ENCODE data around the gene ZNF784.

The ZNF784 gene

DNA sequence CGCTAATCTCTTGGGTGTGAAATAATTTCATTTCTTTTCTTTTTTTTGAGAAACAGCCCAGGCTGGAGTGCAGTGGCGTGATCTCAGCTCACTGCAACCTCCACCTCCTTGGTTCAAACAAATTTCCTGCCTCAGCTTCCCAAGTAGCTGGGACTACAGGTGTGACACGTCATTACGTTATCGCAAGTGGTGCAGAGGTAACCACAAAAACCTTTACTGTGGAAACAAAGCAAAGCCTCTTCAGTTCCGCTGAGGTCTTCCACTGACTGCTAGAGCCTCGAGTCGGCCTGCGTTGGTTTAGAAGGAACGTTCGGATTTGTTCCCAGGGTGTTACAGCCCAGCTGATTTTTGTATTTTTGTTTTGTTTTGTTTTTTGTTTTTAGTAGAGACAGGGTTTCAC, 2.0 kb upstream of the ZNF784 start (continued):
- no peak for TF ChIP-seq ZNF837 (tag by site-specific recombination; IDR thresholded peaks at IDR 0.05)

DNA sequence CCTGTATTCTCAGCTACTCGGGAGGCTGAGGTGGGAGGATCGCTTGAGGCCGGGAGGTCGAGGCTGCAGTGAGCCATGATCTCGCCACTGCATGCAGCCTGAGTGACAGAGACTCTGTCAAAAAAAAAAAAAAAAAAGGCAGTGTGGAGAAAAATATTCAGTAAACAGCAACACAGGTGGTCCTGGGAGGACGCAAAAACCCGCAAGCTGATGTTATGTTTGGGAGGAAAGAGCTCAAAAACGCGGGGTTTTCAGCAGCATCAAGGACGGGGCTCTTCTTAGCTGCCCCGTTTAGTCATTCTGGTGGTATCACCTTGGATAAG, 599 bp upstream of the ZNF784 start:
- CTCF ChIA-PET = interaction anchor here (0.5 to 5.3 kb wide), 21 partner anchors 8 to 608 kb away, joined by 3 to 30 read pairs (median 5); partner anchors contain the start of gene ZNF865
- Histone ChIP-seq H3K4me1 (ENCODE audit: control insufficient read depth, insufficient read depth, low read length) (peaks cover 5% of the 10 kb centered on the region), H3K9me3 (ENCODE audit: control insufficient read depth, insufficient read depth, low read depth, low read length) (no peaks in the 10 kb centered on the region), H3K4me3 (ENCODE audit: low read depth, low read length) (peak overlapping the region; percentile 88), H3K27ac (ENCODE audit: extremely low read depth, low read depth, low read length) (peak overlapping the region; percentile 10; the same call in 1 of the 2 replicates), H3K36me3 (ENCODE audit: control insufficient read depth in 2 of 2, insufficient read depth in 1 of 2, low read length in 2 of 2) (peaks cover 0 to under 1% of the 10 kb centered on the region in 2 experiments; a peak in 1 of 3 replicates)
- POLR2A ChIA-PET = interaction anchor here (0.6 to 9.1 kb wide), 35 partner anchors 8 to 1161 kb away, joined by 3 to 75 read pairs (median 4); partner anchors contain the start of genes CCDC106, DNAAF3, FIZ1 and ISOC2
- TF ChIP-seq GLIS1 (tag by site-specific recombination; IDR thresholded peaks at IDR 0.05) = 0 out of 2 replicates have a peak, but pooled peaks have one; percentile 12
- peak; percentile 7; the same call in 1 of the 2 replicates for TF ChIP-seq ZNF335 (tag by site-specific recombination; conservative IDR thresholded peaks at IDR 0.05)
- TF ChIP-seq HOXC10 (CRISPR knock-in tag; IDR thresholded peaks at IDR 0.05) = no peak
- TF ChIP-seq SCRT2 (tag by site-specific recombination; IDR thresholded peaks at IDR 0.05) = 0 out of 2 replicates have a peak, but pooled peaks have one; percentile 1
- no peak for TF ChIP-seq ZNF664 (tag by site-specific recombination; IDR thresholded peaks at IDR 0.05)
- TF ChIP-seq, protein P1, sequence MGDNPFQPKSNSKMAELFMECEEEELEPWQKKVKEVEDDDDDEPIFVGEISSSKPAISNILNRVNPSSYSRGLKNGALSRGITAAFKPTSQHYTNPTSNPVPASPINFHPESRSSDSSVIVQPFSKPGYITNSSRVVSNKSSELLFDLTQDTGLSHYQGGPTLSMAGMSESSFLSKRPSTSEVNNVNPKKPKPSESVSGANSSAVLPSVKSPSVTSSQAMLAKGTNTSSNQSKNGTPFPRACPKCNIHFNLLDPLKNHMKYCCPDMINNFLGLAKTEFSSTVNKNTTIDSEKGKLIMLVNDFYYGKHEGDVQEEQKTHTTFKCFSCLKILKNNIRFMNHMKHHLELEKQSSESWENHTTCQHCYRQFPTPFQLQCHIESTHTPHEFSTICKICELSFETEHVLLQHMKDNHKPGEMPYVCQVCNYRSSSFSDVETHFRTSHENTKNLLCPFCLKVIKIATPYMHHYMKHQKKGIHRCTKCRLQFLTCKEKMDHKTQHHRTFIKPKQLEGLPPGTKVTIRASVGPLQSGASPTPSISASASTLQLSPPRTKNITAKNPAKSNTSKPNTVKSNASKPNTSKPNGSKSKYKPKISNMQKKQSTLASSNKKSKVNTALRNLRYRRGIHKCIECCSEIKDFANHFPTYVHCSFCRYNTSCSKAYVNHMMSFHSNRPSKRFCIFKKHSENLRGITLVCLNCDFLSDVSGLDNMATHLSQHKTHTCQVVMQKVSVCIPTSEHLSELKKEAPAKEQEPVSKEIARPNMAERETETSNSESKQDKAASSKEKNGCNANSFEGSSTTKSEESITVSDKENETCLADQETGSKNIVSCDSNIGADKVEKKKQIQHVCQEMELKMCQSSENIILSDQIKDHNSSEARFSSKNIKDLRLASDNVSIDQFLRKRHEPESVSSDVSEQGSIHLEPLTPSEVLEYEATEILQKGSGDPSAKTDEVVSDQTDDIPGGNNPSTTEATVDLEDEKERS (tag by site-specific recombination; IDR thresholded peaks at IDR 0.05) = peak; percentile 50; the same call in 1 of the 2 replicates
- TF ChIP-seq SP7 (tag by site-specific recombination; IDR thresholded peaks at IDR 0.05) = peak; percentile 2; the same call in 1 of the 2 replicates
- TF ChIP-seq, protein P2, sequence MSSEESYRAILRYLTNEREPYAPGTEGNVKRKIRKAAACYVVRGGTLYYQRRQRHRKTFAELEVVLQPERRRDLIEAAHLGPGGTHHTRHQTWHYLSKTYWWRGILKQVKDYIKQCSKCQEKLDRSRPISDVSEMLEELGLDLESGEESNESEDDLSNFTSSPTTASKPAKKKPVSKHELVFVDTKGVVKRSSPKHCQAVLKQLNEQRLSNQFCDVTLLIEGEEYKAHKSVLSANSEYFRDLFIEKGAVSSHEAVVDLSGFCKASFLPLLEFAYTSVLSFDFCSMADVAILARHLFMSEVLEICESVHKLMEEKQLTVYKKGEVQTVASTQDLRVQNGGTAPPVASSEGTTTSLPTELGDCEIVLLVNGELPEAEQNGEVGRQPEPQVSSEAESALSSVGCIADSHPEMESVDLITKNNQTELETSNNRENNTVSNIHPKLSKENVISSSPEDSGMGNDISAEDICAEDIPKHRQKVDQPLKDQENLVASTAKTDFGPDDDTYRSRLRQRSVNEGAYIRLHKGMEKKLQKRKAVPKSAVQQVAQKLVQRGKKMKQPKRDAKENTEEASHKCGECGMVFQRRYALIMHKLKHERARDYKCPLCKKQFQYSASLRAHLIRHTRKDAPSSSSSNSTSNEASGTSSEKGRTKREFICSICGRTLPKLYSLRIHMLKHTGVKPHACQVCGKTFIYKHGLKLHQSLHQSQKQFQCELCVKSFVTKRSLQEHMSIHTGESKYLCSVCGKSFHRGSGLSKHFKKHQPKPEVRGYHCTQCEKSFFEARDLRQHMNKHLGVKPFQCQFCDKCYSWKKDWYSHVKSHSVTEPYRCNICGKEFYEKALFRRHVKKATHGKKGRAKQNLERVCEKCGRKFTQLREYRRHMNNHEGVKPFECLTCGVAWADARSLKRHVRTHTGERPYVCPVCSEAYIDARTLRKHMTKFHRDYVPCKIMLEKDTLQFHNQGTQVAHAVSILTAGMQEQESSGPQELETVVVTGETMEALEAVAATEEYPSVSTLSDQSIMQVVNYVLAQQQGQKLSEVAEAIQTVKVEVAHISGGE (tag by site-specific recombination; conservative IDR thresholded peaks at IDR 0.05; ENCODE audit: low read depth) = 0 out of 2 replicates have a peak, but pooled peaks have one; percentile 4

DNA sequence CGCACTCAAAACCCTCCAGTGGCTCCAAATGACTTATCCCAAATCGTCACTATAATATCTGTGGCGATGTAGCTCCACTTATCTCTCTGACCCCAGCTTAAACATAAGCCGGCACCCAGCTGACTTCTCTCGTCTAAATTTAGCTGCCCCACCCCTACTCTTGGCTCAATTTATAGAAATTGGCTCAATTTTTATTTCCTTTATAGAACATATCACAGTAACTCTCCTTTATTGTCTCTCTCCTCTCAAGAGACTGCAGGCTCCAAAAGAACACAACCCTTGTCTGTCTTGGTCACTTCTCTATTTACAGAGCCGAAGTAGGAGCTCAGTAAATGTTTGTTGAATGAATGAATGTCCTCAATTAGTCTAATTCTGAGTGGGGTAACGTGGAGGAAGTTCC, 805 bp downstream of the ZNF784 start:
- POLR2A ChIA-PET = interaction anchor here (1.0 to 9.1 kb wide), 3 partner anchors 18 to 216 kb away, joined by 5 to 75 read pairs (median 6); partner anchors contain the start of genes FIZ1, UBE2S and ZNF865
- no peaks in the 10 kb centered on the region for H3K9me3 ChIP-seq (ENCODE audit: control insufficient read depth, insufficient read depth, low read depth, low read length)
- H3K4me3 ChIP-seq (ENCODE audit: low read depth, low read length) = peak overlapping the region; percentile 33
- H3K4me1 ChIP-seq (ENCODE audit: control insufficient read depth, insufficient read depth, low read length) = peaks cover 5% of the 10 kb centered on the region
- CTCF ChIA-PET = interaction anchor here (0.9 to 5.3 kb wide), 10 partner anchors 8 to 156 kb away, joined by 3 to 30 read pairs (median 6); partner anchors contain the start of gene ZNF865
- no peak overlapping the region for H3K27ac ChIP-seq (ENCODE audit: extremely low read depth, low read depth, low read length)
- H3K36me3 ChIP-seq (ENCODE audit: control insufficient read depth in 2 of 2, insufficient read depth in 1 of 2, low read length in 2 of 2) = peaks cover 0 to 5% of the 10 kb centered on the region in 2 experiments; a peak in 1 of 3 replicates
- no peak for TF ChIP-seq ZNF548 (tag by site-specific recombination; IDR thresholded peaks at IDR 0.05)
- no peak for TF ChIP-seq ZNF629 (tag by site-specific recombination; IDR thresholded peaks at IDR 0.05)
- no peak for TF ChIP-seq WT1 (tag by site-specific recombination; IDR thresholded peaks at IDR 0.05)
- no peak for TF ChIP-seq ZNF292 (tag by site-specific recombination; IDR thresholded peaks at IDR 0.05; ENCODE audit: borderline replicate concordance, low read depth)
- TF ChIP-seq ZNF501 (tag by site-specific recombination; IDR thresholded peaks at IDR 0.05) = no peak
- TF ChIP-seq ZNF555 (tag by site-specific recombination; conservative IDR thresholded peaks at IDR 0.05) = no peak
- no peak for TF ChIP-seq ZNF37A (tag by site-specific recombination; IDR thresholded peaks at IDR 0.05)
- TF ChIP-seq ZNF426 (tag by site-specific recombination; IDR thresholded peaks at IDR 0.05) = no peak
- TF ChIP-seq, protein P3, sequence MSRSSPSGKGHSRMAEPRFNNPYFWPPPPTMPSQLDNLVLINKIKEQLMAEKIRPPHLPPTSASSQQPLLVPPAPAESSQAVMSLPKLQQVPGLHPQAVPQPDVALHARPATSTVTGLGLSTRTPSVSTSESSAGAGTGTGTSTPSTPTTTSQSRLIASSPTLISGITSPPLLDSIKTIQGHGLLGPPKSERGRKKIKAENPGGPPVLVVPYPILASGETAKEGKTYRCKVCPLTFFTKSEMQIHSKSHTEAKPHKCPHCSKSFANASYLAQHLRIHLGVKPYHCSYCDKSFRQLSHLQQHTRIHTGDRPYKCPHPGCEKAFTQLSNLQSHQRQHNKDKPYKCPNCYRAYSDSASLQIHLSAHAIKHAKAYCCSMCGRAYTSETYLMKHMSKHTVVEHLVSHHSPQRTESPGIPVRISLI (tag by site-specific recombination; IDR thresholded peaks at IDR 0.05) = no peak
- no peak for TF ChIP-seq ZNF600 (tag by site-specific recombination; IDR thresholded peaks at IDR 0.05)
- TF ChIP-seq ZNF24 (tag by site-specific recombination; IDR thresholded peaks at IDR 0.05) = no peak
- no peak for TF ChIP-seq ZNF335 (tag by site-specific recombination; conservative IDR thresholded peaks at IDR 0.05)
- no peak for TF ChIP-seq ZNF623 (tag by site-specific recombination; IDR thresholded peaks at IDR 0.05)
- TF ChIP-seq KLF10 (tag by site-specific recombination; IDR thresholded peaks at IDR 0.05) = no peak
